ENCODE results near the gene POU4F3.

The POU4F3 gene

GRCh38 chr5:146302406-146302805, 36.2 kb upstream of the POU4F3 start:
- Histone ChIP-seq H3K27ac (no peak overlapping the region), H3K4me1 (ENCODE audit: control insufficient read depth in 1 of 2, insufficient read depth in 1 of 2, low read depth in 1 of 2, low read length in 1 of 2) (no peaks in the 10 kb centered on the region), H3K36me3 (no peaks in the 10 kb centered on the region), H3K9me3 (no peaks in the 10 kb centered on the region), H3K4me3 (ENCODE audit: low read depth in 1 of 2, low read length in 1 of 2) (no peak overlapping the region), H3K27me3 (peaks cover 84% of the 10 kb centered on the region)
- TF ChIP-seq CTCF (IDR thresholded peaks at IDR 0.05) = no peak

GRCh38 chr5:146306838-146307237, 31.8 kb upstream of the POU4F3 start:
- Histone ChIP-seq H3K27me3 (peaks cover 83% of the 10 kb centered on the region), H3K9me3 (no peaks in the 10 kb centered on the region), H3K27ac (no peak overlapping the region), H3K4me3 (ENCODE audit: low read depth in 1 of 2, low read length in 1 of 2) (no peak overlapping the region), H3K4me1 (ENCODE audit: control insufficient read depth in 1 of 2, insufficient read depth in 1 of 2, low read depth in 1 of 2, low read length in 1 of 2) (no peaks in the 10 kb centered on the region), H3K36me3 (no peaks in the 10 kb centered on the region)
- no peak for TF ChIP-seq CTCF (IDR thresholded peaks at IDR 0.05)

GRCh38 chr5:146307796-146308195, 30.8 kb upstream of the POU4F3 start:
- Histone ChIP-seq H3K4me3 (ENCODE audit: low read depth in 1 of 2, low read length in 1 of 2) (no peak overlapping the region), H3K4me1 (ENCODE audit: control insufficient read depth in 1 of 2, insufficient read depth in 1 of 2, low read depth in 1 of 2, low read length in 1 of 2) (no peaks in the 10 kb centered on the region), H3K27ac (no peak overlapping the region), H3K27me3 (peaks cover 82% of the 10 kb centered on the region), H3K36me3 (no peaks in the 10 kb centered on the region), H3K9me3 (no peaks in the 10 kb centered on the region)
- no peak for TF ChIP-seq CTCF (IDR thresholded peaks at IDR 0.05)

GRCh38 chr5:146310540-146310939, 28.1 kb upstream of the POU4F3 start:
- no peak overlapping the region for H3K4me3 ChIP-seq (ENCODE audit: low read depth in 1 of 2, low read length in 1 of 2)
- H3K9me3 ChIP-seq = no peaks in the 10 kb centered on the region
- no peak for TF ChIP-seq CTCF (IDR thresholded peaks at IDR 0.05)
- H3K36me3 ChIP-seq = no peaks in the 10 kb centered on the region
- H3K27me3 ChIP-seq = peaks cover 80% of the 10 kb centered on the region
- peaks cover 0 to 4% of the 10 kb centered on the region in 2 experiments for H3K4me1 ChIP-seq (ENCODE audit: control insufficient read depth in 1 of 2, insufficient read depth in 1 of 2, low read depth in 1 of 2, low read length in 1 of 2)
- H3K27ac ChIP-seq = no peak overlapping the region

GRCh38 chr5:146311278-146311677, 27.4 kb upstream of the POU4F3 start:
- Histone ChIP-seq H3K9me3 (no peaks in the 10 kb centered on the region), H3K4me1 (ENCODE audit: control insufficient read depth in 1 of 2, insufficient read depth in 1 of 2, low read depth in 1 of 2, low read length in 1 of 2) (peaks cover 0 to 4% of the 10 kb centered on the region in 2 experiments), H3K27me3 (peaks cover 81% of the 10 kb centered on the region), H3K36me3 (no peaks in the 10 kb centered on the region), H3K27ac (no peak overlapping the region), H3K4me3 (ENCODE audit: low read depth in 1 of 2, low read length in 1 of 2) (no peak overlapping the region)
- no peak for TF ChIP-seq CTCF (IDR thresholded peaks at IDR 0.05)

- Histone ChIP-seq H3K4me1 (ENCODE audit: control insufficient read depth in 1 of 2, insufficient read depth in 1 of 2, low read depth in 1 of 2, low read length in 1 of 2) (peaks cover 0 to 4% of the 10 kb centered on the region in 2 experiments), H3K36me3 (no peaks in the 10 kb centered on the region), H3K27ac (no peak overlapping the region), H3K4me3 (ENCODE audit: low read depth in 1 of 2, low read length in 1 of 2) (no peak overlapping the region), H3K27me3 (peaks cover 69% of the 10 kb centered on the region), H3K9me3 (no peaks in the 10 kb centered on the region)
- no peak for TF ChIP-seq CTCF (IDR thresholded peaks at IDR 0.05)
Measured at GRCh38 chr5:146313027-146313426, 25.6 kb upstream of the POU4F3 start.

Data from neutrophil (primary cell).